HG02884 (cell line): ENCODE results near the gene PGAM4.
"Not testable (repeated sequence)": the region's sequence is repeated elsewhere in the genome, so short reads cannot be mapped to it uniquely, and the experiment has no call there.

ENCODE experiments used
- ATAC-seq: cut with Tn5 transposase; IDR thresholded peaks from one replicate; pipeline ENCODE4 v1.9.1; 2021; ENCODE audit warnings: mild to moderate bottlenecking, moderate library complexity; ENCODE audit not compliant: unreplicated experiment

PGAM4 gene

GRCh38 chrX:77930581-77930980 lies 38.9 kb downstream of the PGAM4 start:
- ATAC-seq, result no peak

- no peak for ATAC-seq
These were observed 43.7 kb downstream of the PGAM4 start for GRCh38 chrX:77925764-77926163.

DNA sequence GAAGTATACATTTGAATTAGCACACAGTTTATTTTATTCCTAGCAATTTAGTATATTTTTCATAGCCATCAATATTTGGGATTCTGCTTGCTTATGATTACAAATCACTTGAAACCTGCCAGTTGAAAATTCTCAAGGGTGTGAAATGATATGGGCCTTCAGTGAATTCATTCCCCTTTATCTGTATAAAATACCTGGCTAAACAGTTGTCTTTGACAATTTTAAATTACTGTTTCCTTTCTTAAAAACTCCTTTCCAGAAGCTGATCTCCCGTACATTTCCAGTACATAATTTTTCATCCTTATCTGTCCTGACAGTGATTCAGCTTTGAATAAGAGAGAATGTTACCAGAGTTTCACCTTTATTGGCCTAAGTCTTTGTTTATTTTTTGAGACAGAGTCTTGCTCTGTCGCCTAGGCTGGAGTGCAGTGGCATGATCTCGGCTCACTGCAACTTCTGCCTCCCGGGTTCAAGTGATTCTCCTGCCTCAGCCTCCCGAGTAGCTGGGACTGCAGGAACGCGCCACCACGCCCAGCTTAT lies 45.0 kb downstream of the PGAM4 start:
- no peak for ATAC-seq

GRCh38 chrX:77922787-77923186 lies 46.7 kb downstream of the PGAM4 start:
- no peak for ATAC-seq

DNA sequence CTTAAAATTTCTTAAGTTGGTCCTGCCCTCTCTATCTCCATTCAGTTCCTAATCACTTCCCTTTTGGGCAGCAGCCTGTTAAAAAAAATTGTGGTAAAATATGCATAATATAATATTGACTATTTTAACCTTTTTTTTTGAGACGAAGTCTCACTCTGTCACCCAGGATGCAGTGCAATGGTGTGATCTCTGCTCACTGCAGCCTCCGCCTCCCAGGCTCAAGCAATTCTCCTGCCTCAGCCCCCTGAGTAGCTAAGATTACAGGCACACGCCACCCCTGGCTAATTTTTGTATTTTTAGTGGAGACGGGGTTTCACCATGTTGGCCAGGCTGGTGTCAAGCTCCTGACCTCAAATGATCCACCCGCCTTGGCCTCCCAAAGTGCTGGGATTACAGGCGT lies 50.1 kb downstream of the PGAM4 start:
- not testable (repeated sequence) for ATAC-seq

- ATAC-seq, result no peak
These were observed 50.9 kb downstream of the PGAM4 start for GRCh38 chrX:77918568-77918967.
